Measurements from ENCODE around the gene RAPGEF1.

GRCh38 chr9:131757549-131757948 is 17.7 kb upstream of the RAPGEF1 start:
- no peak for TF ChIP-seq CTCF (IDR thresholded peaks at IDR 0.05; ENCODE audit: insufficient read depth, low read depth, low read length)
- no peak for TF ChIP-seq EZH2 (IDR thresholded peaks at IDR 0.05; ENCODE audit: insufficient read depth, low read length)

Data from astrocyte (in vitro differentiated cells and primary cell).